Measurements from ENCODE around the gene TAS2R20. TPM values are rescaled to one million over a fixed set of nuclear protein-coding genes. Genes with fewer than 3 reads are reported as not detected.

TAS2R20 gene
- total RNA-seq, 3 donors from 2014 or later: 4.6 to 7.9 (median 5.6) TPM

GRCh38 chr12:10982244-10982643 is 15.9 kb downstream of the TAS2R20 start:
- no peak for DNase-seq (ENCODE audit: low spot score in 2 of 2)
- H3K27me3 ChIP-seq: no peaks in the 10 kb centered on the region
- intact Hi-C loops (cut with DNase I; ENCODE audit: low total_unique reads): no loop called here
- no peak overlapping the region for H3K27ac ChIP-seq
- no peaks in the 10 kb centered on the region for H3K4me1 ChIP-seq
- no peak for TF ChIP-seq POLR2AphosphoS5 (IDR thresholded peaks at IDR 0.05)
- no peak for TF ChIP-seq POLR2A (IDR thresholded peaks at IDR 0.05)
- TF ChIP-seq CTCF (IDR thresholded peaks at IDR 0.05): no peak
- no peaks in the 10 kb centered on the region for H3K9me3 ChIP-seq
- H3K4me3 ChIP-seq: no peak overlapping the region
- H3K36me3 ChIP-seq: no peaks in the 10 kb centered on the region

GRCh38 chr12:10974965-10975364 is 23.1 kb downstream of the TAS2R20 start:
- Histone ChIP-seq H3K9me3 (no peaks in the 10 kb centered on the region), H3K27ac (no peak overlapping the region), H3K4me1 (no peaks in the 10 kb centered on the region), H3K4me3 (no peak overlapping the region), H3K36me3 (no peaks in the 10 kb centered on the region), H3K27me3 (no peaks in the 10 kb centered on the region)
- intact Hi-C loops (cut with DNase I; ENCODE audit: low total_unique reads): no loop called here
- TF ChIP-seq CTCF (IDR thresholded peaks at IDR 0.05) (no peak), POLR2A (IDR thresholded peaks at IDR 0.05) (no peak), POLR2AphosphoS5 (IDR thresholded peaks at IDR 0.05) (no peak)
- DNase-seq (ENCODE audit: low spot score in 2 of 2): no peak

DNA sequence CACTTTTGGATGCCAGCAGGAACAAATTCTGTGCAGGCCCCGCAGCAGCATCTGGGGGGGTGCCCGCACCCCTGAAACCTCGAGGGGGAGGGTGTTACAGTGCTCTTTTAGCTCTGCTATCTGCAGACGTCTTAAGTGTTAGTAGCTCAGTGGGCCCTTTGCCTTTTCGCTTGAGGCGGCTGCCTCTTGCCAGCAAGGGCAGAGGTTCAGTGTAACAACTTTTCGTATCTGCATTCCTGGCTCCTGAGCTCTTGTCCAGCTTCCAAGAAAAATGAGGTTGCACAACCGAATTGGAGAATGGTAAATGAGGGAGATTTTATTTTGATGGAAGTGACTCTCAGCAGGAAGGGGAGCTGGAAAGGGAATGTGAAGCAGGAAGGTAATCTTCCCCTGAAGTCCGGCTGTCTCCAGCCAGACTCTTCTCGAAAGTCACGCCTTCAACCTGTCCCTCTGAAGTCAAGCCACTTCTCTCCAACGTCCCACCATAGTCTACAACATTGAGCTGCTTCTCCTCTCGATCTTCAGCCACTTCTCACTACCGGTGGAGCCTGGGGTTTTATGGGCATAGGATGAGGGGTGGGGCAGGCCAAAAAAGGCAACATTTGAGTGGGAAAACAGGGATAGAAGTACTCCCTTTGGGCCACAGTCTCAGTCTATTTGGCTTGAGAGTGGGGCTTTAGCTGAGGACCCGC is 29.2 kb downstream of the TAS2R20 start:
- TF ChIP-seq POLR2A (IDR thresholded peaks at IDR 0.05) (no peak), CTCF (IDR thresholded peaks at IDR 0.05) (no peak), POLR2AphosphoS5 (IDR thresholded peaks at IDR 0.05) (peak in 1 of 3 donors; percentile 14)
- Histone ChIP-seq H3K4me1 (no peaks in the 10 kb centered on the region), H3K27me3 (no peaks in the 10 kb centered on the region), H3K27ac (peak overlapping the region; percentile 62 to 74), H3K4me3 (no peak overlapping the region), H3K36me3 (no peaks in the 10 kb centered on the region), H3K9me3 (no peaks in the 10 kb centered on the region)
- DNase-seq (ENCODE audit: low spot score in 2 of 2): peak in 1 of 2 donors; percentile 67
- intact Hi-C loops (cut with DNase I; ENCODE audit: low total_unique reads): no loop called here

DNA sequence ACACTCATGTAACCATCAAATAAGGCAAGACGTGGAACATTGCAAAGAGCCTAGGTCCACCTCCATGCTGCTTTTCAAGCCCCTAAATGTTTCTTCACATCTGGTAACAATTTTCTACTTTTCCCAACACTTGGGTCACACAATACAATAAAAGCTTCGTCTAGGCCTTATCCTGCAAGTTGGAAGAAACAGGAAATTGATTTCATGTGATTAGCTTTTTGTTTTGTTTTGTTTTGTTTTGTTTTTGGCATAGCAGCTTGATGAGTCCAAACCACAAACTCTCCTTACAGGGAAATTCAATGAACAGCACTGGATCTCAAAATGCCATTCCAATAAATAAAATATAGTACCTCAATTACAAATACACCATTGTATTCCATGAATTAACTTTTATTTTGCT is 30.7 kb downstream of the TAS2R20 start:
- H3K27ac ChIP-seq: peak overlapping the region; percentile 36 to 40
- TF ChIP-seq CTCF (IDR thresholded peaks at IDR 0.05) (no peak), POLR2A (IDR thresholded peaks at IDR 0.05) (no peak), POLR2AphosphoS5 (IDR thresholded peaks at IDR 0.05) (no peak)
- intact Hi-C loops (cut with DNase I; ENCODE audit: low total_unique reads): no loop called here
- no peak for DNase-seq (ENCODE audit: low spot score in 2 of 2)
- H3K9me3 ChIP-seq: no peaks in the 10 kb centered on the region
- H3K27me3 ChIP-seq: no peaks in the 10 kb centered on the region
- no peaks in the 10 kb centered on the region for H3K4me1 ChIP-seq
- no peak overlapping the region for H3K4me3 ChIP-seq
- H3K36me3 ChIP-seq: no peaks in the 10 kb centered on the region

DNA sequence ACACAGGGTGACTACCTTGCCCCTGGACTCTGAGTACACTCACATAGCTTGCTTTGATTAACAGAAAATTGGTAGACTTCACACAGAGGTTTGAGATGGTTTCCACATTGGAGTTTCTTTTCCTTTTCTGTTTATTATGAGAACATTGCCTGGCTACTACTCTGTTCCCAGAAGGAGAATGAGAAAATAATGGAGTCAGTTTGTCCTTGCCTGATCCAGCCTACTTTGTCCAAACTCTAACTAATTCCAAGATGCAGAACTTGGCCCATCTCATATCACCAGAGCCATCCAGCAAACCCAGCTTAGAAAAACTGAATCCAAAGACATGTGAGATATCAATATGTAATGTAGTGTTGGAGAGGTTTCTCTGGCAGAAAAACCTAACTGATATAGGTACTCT is 31.8 kb downstream of the TAS2R20 start:
- H3K4me3 ChIP-seq: no peak overlapping the region
- intact Hi-C loops (cut with DNase I; ENCODE audit: low total_unique reads): no loop called here
- no peak overlapping the region for H3K27ac ChIP-seq
- DNase-seq (ENCODE audit: low spot score in 2 of 2): no peak
- TF ChIP-seq POLR2A (IDR thresholded peaks at IDR 0.05) (no peak), CTCF (IDR thresholded peaks at IDR 0.05) (no peak), POLR2AphosphoS5 (IDR thresholded peaks at IDR 0.05) (no peak)
- H3K4me1 ChIP-seq: no peaks in the 10 kb centered on the region
- H3K27me3 ChIP-seq: no peaks in the 10 kb centered on the region
- H3K9me3 ChIP-seq: no peaks in the 10 kb centered on the region
- H3K36me3 ChIP-seq: no peaks in the 10 kb centered on the region
